C4-2B (cell line): Measurements from ENCODE around the gene SBNO2.

Source experiments
- CTCF ChIP-seq: fragments of 450-650 bp; conservative IDR thresholded peaks from 2 replicates; pipeline ENCODE4 v1.5.1; 2017; ENCODE audit warnings: mild to moderate bottlenecking
- ZFX ChIP-seq: fragments of 450-650 bp; IDR thresholded peaks from 2 replicates; pipeline ENCODE4 v1.6.1; 2017

- TF ChIP-seq CTCF, result no peak
- TF ChIP-seq ZFX, result no peak
Measured at GRCh38 chr19:1102407-1103131, 71.5 kb downstream of the SBNO2 start.
